ENCODE results near the gene GIT1. TPM values are rescaled to one million over a fixed set of nuclear protein-coding genes. Genes with fewer than 3 reads are reported as not detected.
A peak's percentile ranks its signal among the peaks of the same experiment; 100 is the strongest.

Gene GIT1
- total RNA-seq, 4 donors from 2014 or later: 35.7 to 71.7 (median 42.4) TPM

- 93 to 96% methylated on average over 13 to 27 of the region's 37 CpGs for WGBS, 2 donors
- Histone ChIP-seq H3K4me3 (replicated peaks in 1 of 3) (no peak overlapping the region), H3K4me1 (peaks cover 4 to 12% of the 10 kb centered on the region in 2 donors), H3K27me3 (no peaks in the 10 kb centered on the region), H3K27ac (no peak overlapping the region), H3K36me3 (peaks cover 34 to 48% of the 10 kb centered on the region in 2 donors), H3K9me3 (no peaks in the 10 kb centered on the region)
- no peak for DNase-seq
- intact Hi-C loops (cut with DNase I): no loop called here
- TF ChIP-seq CTCF (IDR thresholded peaks at IDR 0.05) (no peak), POLR2A (IDR thresholded peaks at IDR 0.05) (no peak)
Measured at GRCh38 chr17:29576214-29577000, 13.0 kb downstream of the GIT1 start.

- intact Hi-C loops (cut with DNase I): no loop called here
- Histone ChIP-seq H3K9me3 (no peaks in the 10 kb centered on the region), H3K27ac (no peak overlapping the region), H3K4me3 (replicated peaks in 1 of 3) (no peak overlapping the region), H3K27me3 (no peaks in the 10 kb centered on the region), H3K36me3 (peaks cover 34 to 48% of the 10 kb centered on the region in 2 donors), H3K4me1 (peaks cover 4 to 17% of the 10 kb centered on the region in 2 donors)
- no peak for TF ChIP-seq CTCF (IDR thresholded peaks at IDR 0.05)
- TF ChIP-seq POLR2A (IDR thresholded peaks at IDR 0.05): no peak
- DNase-seq: peak in 1 of 2 donors; percentile 3
- 92 to 95% methylated on average over 9 to 20 of the region's 28 CpGs for WGBS, 2 donors
Measured at GRCh38 chr17:29575511-29576213, 13.8 kb downstream of the GIT1 start.

- WGBS, 2 donors: 86 to 87% methylated on average over 4 to 9 of the region's 17 CpGs
- Histone ChIP-seq H3K27me3 (no peaks in the 10 kb centered on the region), H3K9me3 (no peaks in the 10 kb centered on the region), H3K27ac (no peak overlapping the region), H3K36me3 (peaks cover 34 to 48% of the 10 kb centered on the region in 2 donors), H3K4me1 (peaks cover 4 to 21% of the 10 kb centered on the region in 2 donors), H3K4me3 (replicated peaks in 1 of 3) (no peak overlapping the region)
- intact Hi-C loops (cut with DNase I): no loop called here
- no peak for TF ChIP-seq CTCF (IDR thresholded peaks at IDR 0.05)
- TF ChIP-seq POLR2A (IDR thresholded peaks at IDR 0.05): no peak
- DNase-seq: no peak
Measured at GRCh38 chr17:29574732-29575510, 14.5 kb downstream of the GIT1 start.

GRCh38 chr17:29573871-29574731 is 15.3 kb downstream of the GIT1 start:
- Histone ChIP-seq H3K27ac (no peak overlapping the region), H3K9me3 (no peaks in the 10 kb centered on the region), H3K4me1 (peaks cover 8 to 29% of the 10 kb centered on the region in 2 donors), H3K4me3 (replicated peaks in 1 of 3) (no peak overlapping the region), H3K27me3 (no peaks in the 10 kb centered on the region), H3K36me3 (peaks cover 34 to 44% of the 10 kb centered on the region in 2 donors)
- TF ChIP-seq CTCF (IDR thresholded peaks at IDR 0.05) (no peak), POLR2A (IDR thresholded peaks at IDR 0.05) (no peak)
- DNase-seq: peak in 1 of 2 donors; percentile 2
- intact Hi-C loops (cut with DNase I): no loop called here
- WGBS, 2 donors: 91 to 96% methylated on average over 12 to 13 of the region's 14 CpGs

Data from thyroid gland (tissue), 4 donors.